Hepatocyte (in vitro differentiated cells): Measurements from ENCODE around the gene FGD5.

Experiments used
- CTCF ChIP-seq: fragments of 200-600 bp; sonication (generic); IDR thresholded peaks from 2 replicates; pipeline ENCODE4 v1.5.1; 2016; ENCODE audit warnings: antibody characterized with exemption, mild to moderate bottlenecking; ENCODE audit not compliant: poor library complexity
- EZH2 ChIP-seq: fragments of 200-600 bp; sonication (generic); IDR thresholded peaks from 2 replicates; pipeline ENCODE4 v1.6.1; 2016; ENCODE audit warnings: antibody characterized with exemption, mild to moderate bottlenecking, borderline replicate concordance
- EZH2phosphoT487 ChIP-seq: fragments of 200-600 bp; sonication (generic); IDR thresholded peaks from one replicate; pipeline ENCODE4 v1.6.1; 2018; ENCODE audit warnings: antibody characterized with exemption, mild to moderate bottlenecking, low read depth, moderate library complexity; ENCODE audit not compliant: unreplicated experiment, severe bottlenecking

DNA sequence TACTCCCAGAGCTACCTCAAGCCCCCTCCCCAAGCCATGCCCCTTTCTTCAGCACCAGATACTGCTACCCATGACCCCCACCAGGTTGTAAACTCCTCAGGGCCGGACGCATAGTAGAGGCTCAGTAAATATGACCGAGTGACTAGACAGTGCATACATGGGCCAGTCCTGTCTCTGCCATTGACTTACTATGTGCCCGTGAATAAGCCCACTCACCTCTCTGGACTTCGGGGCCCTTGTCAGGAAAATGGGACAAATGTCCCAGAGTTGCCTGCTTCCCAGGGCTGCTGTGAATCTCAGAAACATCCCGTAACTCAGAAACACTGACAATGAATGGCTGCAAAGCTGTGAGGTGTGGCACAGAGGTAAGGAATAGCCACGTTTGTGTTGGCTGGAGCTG, 48.2 kb upstream of the FGD5 start:
- TF ChIP-seq EZH2 (no peak), CTCF (no peak), EZH2phosphoT487 (no peak)
